Measurements from ENCODE around the gene POM121C.

DNA sequence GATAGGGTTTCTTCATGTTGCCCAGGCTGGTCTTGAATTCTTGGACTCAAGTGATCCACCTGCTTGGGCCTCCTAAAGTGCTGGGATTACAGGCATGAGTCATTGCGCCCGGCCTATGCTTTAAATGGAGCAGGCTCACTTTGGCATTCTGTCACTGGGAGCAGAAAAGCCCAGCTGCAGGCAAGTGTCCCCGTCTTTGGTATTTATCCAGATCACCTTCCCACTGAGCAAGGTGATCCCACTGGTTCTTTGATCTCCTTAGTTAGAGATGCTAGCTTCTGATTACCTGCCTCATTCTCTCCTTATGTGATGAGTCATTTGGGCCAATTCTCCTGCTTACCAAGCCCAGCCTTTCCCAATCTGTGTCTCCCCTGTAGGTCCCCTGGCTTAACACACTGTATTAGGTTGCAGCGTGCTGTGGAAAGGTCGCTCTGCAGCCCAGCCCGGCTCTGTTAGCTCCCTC lies 45.3 kb upstream of the POM121C start:
- no peak for TF ChIP-seq ZNF426 (tag by site-specific recombination; IDR thresholded peaks at IDR 0.05)
- TF ChIP-seq ZNF518A (tag by site-specific recombination; conservative IDR thresholded peaks at IDR 0.05; ENCODE audit: low read depth) = no peak
- no peak for TF ChIP-seq ZNF639 (tag by site-specific recombination; IDR thresholded peaks at IDR 0.05)

All from HEK293 (cell line).